Upper lobe of left lung (tissue), 6 donors: ENCODE measurements around the gene HSDL1. TPM values are rescaled to one million over a fixed set of nuclear protein-coding genes. Genes with fewer than 3 reads are reported as not detected.

Experiments used
- ATAC-seq, 2 donors: fragments of 200-7000 bp; cut with Tn5 transposase; one replicate each; pipeline ENCODE4 v1.9.1; 2022; ENCODE audit warnings: mild to moderate bottlenecking in 2 of 2, moderate library complexity in 2 of 2; ENCODE audit not compliant: low FRiP score in 2 of 2
- DNase-seq, 2 donors: peaks; one replicate each; pipeline ENCODE4 v3.0.0-alpha.2; 2019 to 2020
- H3K27ac ChIP-seq, 4 donors: fragments of 200-600 bp; sonication (generic); one replicate each; pipeline ENCODE4 v1.5.1; 2016 to 2019
- H3K27me3 ChIP-seq, 4 donors: fragments of 200-600 bp; sonication (generic); one replicate each; pipeline ENCODE4 v1.5.1; 2017 to 2019
- H3K36me3 ChIP-seq, 4 donors: fragments of 200-600 bp; sonication (generic); one replicate each; pipeline ENCODE4 v1.5.1; 2016 to 2019
- H3K4me1 ChIP-seq, 4 donors: fragments of 200-600 bp; sonication (generic); one replicate each; pipeline ENCODE4 v1.5.1; 2018 to 2019
- H3K4me3 ChIP-seq, 4 donors: fragments of 200-600 bp; sonication (generic); one replicate each; pipeline ENCODE4 v1.5.1; 2017 to 2019; ENCODE audit warnings: mild to moderate bottlenecking in 2 of 4, moderate library complexity in 1 of 4
- H3K9me3 ChIP-seq, 4 donors: fragments of 200-600 bp; sonication (generic); one replicate each; pipeline ENCODE4 v1.5.1; 2018 to 2019
- CTCF ChIP-seq, 6 experiments: fragments of 450-650 bp in 4 of 6; fragments of 200-600 bp in 2 of 6; sonication (generic) in 2 of 6; IDR thresholded peaks; one replicate each; pipeline ENCODE4 v1.5.1; 2016 to 2019; ENCODE audit warnings: antibody characterized with exemption in 6 of 6
- EP300 ChIP-seq, 4 donors: sonication (generic); formaldehyde crosslinking; IDR thresholded peaks; one replicate each; pipeline ENCODE4 v1.5.1; 2017; ENCODE audit warnings: antibody characterized with exemption in 4 of 4, control low read depth in 2 of 4
- POLR2A ChIP-seq, 4 donors: fragments of 450-650 bp; IDR thresholded peaks; one replicate each; pipeline ENCODE4 v1.5.1; 2016 to 2017; ENCODE audit warnings: antibody characterized with exemption in 4 of 4, mild to moderate bottlenecking in 2 of 4
- POLR2AphosphoS5 ChIP-seq, 2 donors: sonication (generic); formaldehyde crosslinking; IDR thresholded peaks; one replicate each; pipeline ENCODE4 v1.5.1; 2017; ENCODE audit warnings: antibody characterized with exemption in 2 of 2
- WGBS, 2 donors: methylation state at CpG; one replicate each; pipeline ENCODE4 v1.1.5; 2017 to 2018; 5-methylcytosine and 5-hydroxymethylcytosine counted together
- total RNA-seq, 6 donors: library from RNA; depleted of rRNA in 4 of 6; stranded (reverse); fragments of >200 nt in 4 of 6; gene quantifications; one replicate each; pipeline versions ENCODE4 v1.1.0 to v1.2.1, GENCODE V29; 2016 to 2021
- donor health status: DM: no; HTN: no; CAD: no; lungs with moderate emphysema.
- donor health status: DM: no; HTN: yes; CAD: no; lungs with severe emphysema.

The HSDL1 gene
- total RNA-seq, 6 donors from 2014 or later = 7.2 to 25.7 (median 19.0) TPM

GRCh38 chr16:84086341-84086740, 58.6 kb downstream of the HSDL1 start:
- Histone ChIP-seq H3K36me3 (peaks cover 28 to 87% (median 61%) of the 10 kb centered on the region in 4 donors), H3K4me1 (peaks cover 0 to 4% (median 2%) of the 10 kb centered on the region in 4 donors), H3K27me3 (no peaks in the 10 kb centered on the region), H3K9me3 (no peaks in the 10 kb centered on the region), H3K4me3 (no peak overlapping the region), H3K27ac (no peak overlapping the region)
- ATAC-seq (no peak), DNase-seq (no peak)
- 75 to 83% methylated on average over 10 to 11 of the region's 11 CpGs for WGBS, 2 donors
- TF ChIP-seq EP300 (IDR thresholded peaks at IDR 0.05) (no peak), POLR2A (IDR thresholded peaks at IDR 0.05) (no peak)

GRCh38 chr16:84085773-84086172, 59.2 kb downstream of the HSDL1 start:
- no peaks in the 10 kb centered on the region for H3K9me3 ChIP-seq
- H3K4me1 ChIP-seq = peaks cover 0 to 4% (median 2%) of the 10 kb centered on the region in 4 donors
- DNase-seq = no peak
- TF ChIP-seq CTCF (IDR thresholded peaks at IDR 0.05) = no peak
- no peak for TF ChIP-seq POLR2AphosphoS5 (IDR thresholded peaks at IDR 0.05)
- no peak for TF ChIP-seq EP300 (IDR thresholded peaks at IDR 0.05)
- TF ChIP-seq POLR2A (IDR thresholded peaks at IDR 0.05) = no peak
- no peak for ATAC-seq
- H3K27me3 ChIP-seq = no peaks in the 10 kb centered on the region
- peaks cover 27 to 87% (median 61%) of the 10 kb centered on the region in 4 donors for H3K36me3 ChIP-seq
- 41 to 52% methylated on average over 6 of the region's 6 CpGs for WGBS, 2 donors
- no peak overlapping the region for H3K4me3 ChIP-seq
- H3K27ac ChIP-seq = no peak overlapping the region

- DNase-seq = no peak
- peaks cover 25 to 87% (median 61%) of the 10 kb centered on the region in 4 donors for H3K36me3 ChIP-seq
- no peaks in the 10 kb centered on the region for H3K9me3 ChIP-seq
- no peak for ATAC-seq
- H3K4me3 ChIP-seq = no peak overlapping the region
- no peak overlapping the region for H3K27ac ChIP-seq
- TF ChIP-seq CTCF (IDR thresholded peaks at IDR 0.05) = no peak
- no peak for TF ChIP-seq POLR2AphosphoS5 (IDR thresholded peaks at IDR 0.05)
- TF ChIP-seq POLR2A (IDR thresholded peaks at IDR 0.05) = no peak
- no peak for TF ChIP-seq EP300 (IDR thresholded peaks at IDR 0.05)
- 85% methylated on average over 6 to 8 of the region's 8 CpGs for WGBS, 2 donors
- H3K27me3 ChIP-seq = no peaks in the 10 kb centered on the region
- peaks cover 0 to 4% (median 2%) of the 10 kb centered on the region in 4 donors for H3K4me1 ChIP-seq
Measured at GRCh38 chr16:84085271-84085667, 59.7 kb downstream of the HSDL1 start.

GRCh38 chr16:84084570-84085270, 60.3 kb downstream of the HSDL1 start:
- peaks cover 20 to 87% (median 60%) of the 10 kb centered on the region in 4 donors for H3K36me3 ChIP-seq
- no peaks in the 10 kb centered on the region for H3K27me3 ChIP-seq
- peaks cover 0 to 4% (median 2%) of the 10 kb centered on the region in 4 donors for H3K4me1 ChIP-seq
- peak; percentile 61 to 75 for ATAC-seq
- no peak overlapping the region for H3K27ac ChIP-seq
- no peak for TF ChIP-seq EP300 (IDR thresholded peaks at IDR 0.05)
- no peak for TF ChIP-seq POLR2A (IDR thresholded peaks at IDR 0.05)
- peak; percentile 44 to 77 (median 66) for TF ChIP-seq CTCF (IDR thresholded peaks at IDR 0.05)
- WGBS, 2 donors = 49 to 52% methylated on average over 10 to 11 of the region's 11 CpGs
- H3K4me3 ChIP-seq = no peak overlapping the region
- DNase-seq = peak; percentile 55 to 80
- H3K9me3 ChIP-seq = no peaks in the 10 kb centered on the region

- H3K27ac ChIP-seq = no peak overlapping the region
- no peak for ATAC-seq
Measured at GRCh38 chr16:84082835-84083569, 62.0 kb downstream of the HSDL1 start.

More at GRCh38 chr16:84082835-84083569, 62.0 kb downstream of the HSDL1 start:
- Histone ChIP-seq H3K9me3 (no peaks in the 10 kb centered on the region), H3K36me3 (peaks cover 16 to 85% (median 57%) of the 10 kb centered on the region in 4 donors), H3K4me1 (peaks cover 0 to 4% (median 2%) of the 10 kb centered on the region in 4 donors), H3K4me3 (no peak overlapping the region), H3K27me3 (no peaks in the 10 kb centered on the region)
- peak in 1 of 2 donors; percentile 48 for DNase-seq
- TF ChIP-seq POLR2AphosphoS5 (IDR thresholded peaks at IDR 0.05) (no peak), CTCF (IDR thresholded peaks at IDR 0.05) (no peak), EP300 (IDR thresholded peaks at IDR 0.05) (no peak), POLR2A (IDR thresholded peaks at IDR 0.05) (no peak)
- WGBS, 2 donors = 63 to 67% methylated on average over 11 of the region's 11 CpGs
